ENCODE measurements around the gene ARF6. TPM values are rescaled to one million over a fixed set of nuclear protein-coding genes. Genes with fewer than 3 reads are reported as not detected.

Gene ARF6
- total RNA-seq, 3 donors from 2014 or later: 84.3 to 125 (median 123) TPM

- intact Hi-C loops (cut with DNase I, micrococcal nuclease): no loop called here
- no peak for ATAC-seq
- TF ChIP-seq CTCF (IDR thresholded peaks at IDR 0.05): no peak
- Histone ChIP-seq H3K36me3 (ENCODE audit: low read depth) (no peaks in the 10 kb centered on the region), H3K9me3 (no peaks in the 10 kb centered on the region), H3K4me3 (no peak overlapping the region), H3K4me1 (ENCODE audit: low read depth) (peaks cover 4% of the 10 kb centered on the region)
- DNase-seq: no peak
Observed at GRCh38 chr14:49924852-49925251, 32.0 kb downstream of the ARF6 start.

DNA sequence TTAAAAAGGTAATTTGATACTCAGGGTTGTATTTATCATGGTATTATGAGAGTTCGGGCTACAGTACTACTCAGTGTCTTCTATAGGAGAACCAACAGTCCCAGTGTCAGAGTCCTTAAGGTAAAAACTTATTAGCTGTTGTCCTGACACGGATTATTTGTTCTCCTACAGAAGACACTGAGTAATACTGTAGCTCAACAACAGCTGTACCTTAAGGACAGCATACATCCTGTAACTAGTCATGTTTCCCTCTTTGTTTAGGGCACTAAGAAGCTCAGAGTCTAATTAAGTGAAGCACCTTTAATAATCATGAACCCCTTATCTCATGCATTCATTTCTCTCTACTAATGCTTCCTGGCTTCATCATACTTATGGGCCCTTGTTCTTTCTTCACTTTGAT is 33.9 kb downstream of the ARF6 start:
- Histone ChIP-seq H3K9me3 (no peaks in the 10 kb centered on the region), H3K4me1 (ENCODE audit: low read depth) (no peaks in the 10 kb centered on the region), H3K36me3 (ENCODE audit: low read depth) (no peaks in the 10 kb centered on the region), H3K4me3 (no peak overlapping the region)
- intact Hi-C loops (cut with DNase I, micrococcal nuclease): no loop called here
- no peak for ATAC-seq
- no peak for TF ChIP-seq CTCF (IDR thresholded peaks at IDR 0.05)
- DNase-seq: no peak

- Histone ChIP-seq H3K36me3 (ENCODE audit: low read depth) (no peaks in the 10 kb centered on the region), H3K9me3 (no peaks in the 10 kb centered on the region), H3K4me3 (no peak overlapping the region), H3K4me1 (ENCODE audit: low read depth) (no peaks in the 10 kb centered on the region)
- ATAC-seq: no peak
- TF ChIP-seq CTCF (IDR thresholded peaks at IDR 0.05): no peak
- DNase-seq: no peak
- intact Hi-C loops (cut with DNase I, micrococcal nuclease): no loop called here
Observed at GRCh38 chr14:49928015-49928414, 35.1 kb downstream of the ARF6 start.

DNA sequence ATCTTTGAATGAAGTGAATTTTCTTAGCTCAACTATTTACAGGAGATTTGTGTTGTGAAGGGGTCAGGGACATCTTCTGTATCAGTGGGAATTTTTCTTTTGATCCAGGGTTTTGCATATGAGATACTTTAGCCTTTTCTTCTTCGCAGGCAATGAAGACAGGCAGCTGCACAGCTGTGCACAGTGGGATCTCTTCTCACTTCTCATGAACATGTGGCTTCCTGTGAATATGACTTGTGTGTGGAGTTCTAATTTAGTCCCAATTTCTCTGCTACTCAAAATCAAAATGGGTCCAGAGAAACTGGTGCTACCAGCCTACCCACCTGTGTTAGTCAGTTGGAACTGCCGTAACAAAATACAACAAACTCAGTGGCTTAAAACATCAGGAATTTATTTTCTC is 37.8 kb downstream of the ARF6 start:
- intact Hi-C loops (cut with DNase I, micrococcal nuclease): no loop called here
- no peak overlapping the region for H3K4me3 ChIP-seq
- ATAC-seq (no peak), DNase-seq (no peak)
- TF ChIP-seq CTCF (IDR thresholded peaks at IDR 0.05): no peak
- no peaks in the 10 kb centered on the region for H3K9me3 ChIP-seq
- H3K36me3 ChIP-seq (ENCODE audit: low read depth): no peaks in the 10 kb centered on the region
- H3K4me1 ChIP-seq (ENCODE audit: low read depth): no peaks in the 10 kb centered on the region

- no peak for DNase-seq
- intact Hi-C loops (cut with DNase I, micrococcal nuclease): no loop called here
- no peak for TF ChIP-seq CTCF (IDR thresholded peaks at IDR 0.05)
- no peak overlapping the region for H3K4me3 ChIP-seq
- no peaks in the 10 kb centered on the region for H3K9me3 ChIP-seq
- ATAC-seq: no peak
- H3K36me3 ChIP-seq (ENCODE audit: low read depth): no peaks in the 10 kb centered on the region
- no peaks in the 10 kb centered on the region for H3K4me1 ChIP-seq (ENCODE audit: low read depth)
Observed at GRCh38 chr14:49931523-49931922, 38.6 kb downstream of the ARF6 start.

- ATAC-seq (no peak), DNase-seq (no peak)
- Histone ChIP-seq H3K4me1 (ENCODE audit: low read depth) (no peaks in the 10 kb centered on the region), H3K4me3 (no peak overlapping the region), H3K9me3 (no peaks in the 10 kb centered on the region), H3K36me3 (ENCODE audit: low read depth) (no peaks in the 10 kb centered on the region)
- intact Hi-C loops (cut with DNase I, micrococcal nuclease): no loop called here
- no peak for TF ChIP-seq CTCF (IDR thresholded peaks at IDR 0.05)
Observed at GRCh38 chr14:49933128-49933527, 40.2 kb downstream of the ARF6 start.
